ENCODE results near the gene MAGI1. TPM values are rescaled to one million over a fixed set of nuclear protein-coding genes. Genes with fewer than 3 reads are reported as not detected.

Gene MAGI1
- total RNA-seq, 1 donor from 2014 or later = 49.8 TPM

DNA sequence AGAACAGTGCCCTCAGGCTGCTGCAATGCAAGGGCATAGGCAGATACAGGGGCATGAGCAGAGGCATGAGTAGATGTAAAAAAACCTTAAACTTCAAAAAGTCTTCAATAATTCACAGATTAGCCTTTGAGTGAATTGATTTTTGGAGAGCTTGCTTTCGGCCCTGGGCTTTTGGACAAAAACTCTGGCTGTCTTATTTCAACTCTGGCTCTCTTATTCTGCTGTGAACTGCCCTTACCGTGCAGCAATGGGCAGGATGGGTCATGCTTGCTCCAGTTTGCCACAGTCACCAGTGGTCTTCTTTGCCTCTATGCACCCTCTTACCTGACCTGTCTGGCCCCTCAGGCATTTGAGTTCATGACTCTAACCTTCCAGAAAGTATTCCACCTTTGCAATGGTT, 555.7 kb downstream of the MAGI1 start:
- Mint-ChIP-seq H3K27ac (ENCODE audit: unreplicated experiment) (peak overlapping the region; percentile 35), H3K4me3 (no peak overlapping the region), H3K4me1 (peaks cover 60% of the 10 kb centered on the region), H3K27me3 (ENCODE audit: low read depth) (no peaks in the 10 kb centered on the region), H3K9me3 (no peaks in the 10 kb centered on the region), H3K36me3 (ENCODE audit: low read depth) (no peaks in the 10 kb centered on the region)
- TF ChIP-seq, protein P1, sequence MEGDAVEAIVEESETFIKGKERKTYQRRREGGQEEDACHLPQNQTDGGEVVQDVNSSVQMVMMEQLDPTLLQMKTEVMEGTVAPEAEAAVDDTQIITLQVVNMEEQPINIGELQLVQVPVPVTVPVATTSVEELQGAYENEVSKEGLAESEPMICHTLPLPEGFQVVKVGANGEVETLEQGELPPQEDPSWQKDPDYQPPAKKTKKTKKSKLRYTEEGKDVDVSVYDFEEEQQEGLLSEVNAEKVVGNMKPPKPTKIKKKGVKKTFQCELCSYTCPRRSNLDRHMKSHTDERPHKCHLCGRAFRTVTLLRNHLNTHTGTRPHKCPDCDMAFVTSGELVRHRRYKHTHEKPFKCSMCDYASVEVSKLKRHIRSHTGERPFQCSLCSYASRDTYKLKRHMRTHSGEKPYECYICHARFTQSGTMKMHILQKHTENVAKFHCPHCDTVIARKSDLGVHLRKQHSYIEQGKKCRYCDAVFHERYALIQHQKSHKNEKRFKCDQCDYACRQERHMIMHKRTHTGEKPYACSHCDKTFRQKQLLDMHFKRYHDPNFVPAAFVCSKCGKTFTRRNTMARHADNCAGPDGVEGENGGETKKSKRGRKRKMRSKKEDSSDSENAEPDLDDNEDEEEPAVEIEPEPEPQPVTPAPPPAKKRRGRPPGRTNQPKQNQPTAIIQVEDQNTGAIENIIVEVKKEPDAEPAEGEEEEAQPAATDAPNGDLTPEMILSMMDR (conservative IDR thresholded peaks at IDR 0.05) = no peak
- no peak for DNase-seq (ENCODE audit: low read depth, low spot score)

DNA sequence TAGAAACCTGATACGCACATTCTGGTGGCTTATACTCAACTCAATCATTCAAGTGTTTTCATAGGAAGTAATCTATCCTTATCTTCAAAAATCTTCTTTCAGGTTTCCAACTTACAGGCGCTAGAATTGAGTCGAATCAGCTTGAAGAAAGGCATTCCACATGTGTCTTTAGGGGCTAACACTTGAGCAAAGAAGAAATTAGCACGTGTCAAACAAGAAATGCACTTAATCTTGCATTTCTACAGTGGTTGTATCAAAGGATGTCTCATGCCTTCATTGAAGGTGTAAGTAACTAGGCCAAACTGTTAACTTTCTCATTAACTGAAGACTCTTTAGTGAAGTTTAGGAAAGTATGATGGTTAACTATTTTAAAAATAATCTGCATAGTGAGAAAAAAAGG, 557.6 kb downstream of the MAGI1 start:
- no peaks in the 10 kb centered on the region for H3K9me3 Mint-ChIP-seq
- DNase-seq (ENCODE audit: low read depth, low spot score) = no peak
- peaks cover 48% of the 10 kb centered on the region for H3K4me1 Mint-ChIP-seq
- H3K36me3 Mint-ChIP-seq (ENCODE audit: low read depth) = no peaks in the 10 kb centered on the region
- TF ChIP-seq, protein P1 (conservative IDR thresholded peaks at IDR 0.05) = no peak
- H3K27ac Mint-ChIP-seq (ENCODE audit: unreplicated experiment) = no peak overlapping the region
- no peaks in the 10 kb centered on the region for H3K27me3 Mint-ChIP-seq (ENCODE audit: low read depth)
- H3K4me3 Mint-ChIP-seq = no peak overlapping the region

DNA sequence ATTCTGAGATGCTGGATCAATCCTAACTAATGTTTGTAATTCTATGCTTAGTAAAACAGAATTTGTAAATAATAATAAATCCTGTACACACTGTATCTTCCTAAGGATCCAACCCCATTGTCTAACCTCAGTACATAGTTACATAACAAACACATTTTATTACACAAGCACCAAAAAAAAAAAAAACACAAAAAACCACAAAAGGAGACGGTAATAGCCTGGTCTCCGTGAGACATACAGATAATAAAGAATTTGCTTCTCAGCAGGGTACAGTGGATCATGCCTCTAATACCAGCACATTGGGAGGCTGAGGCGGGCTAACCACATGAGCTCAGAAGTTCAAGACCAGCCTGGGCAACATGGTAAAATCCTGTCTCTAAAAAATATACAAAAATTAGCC, 558.7 kb downstream of the MAGI1 start:
- no peak for DNase-seq (ENCODE audit: low read depth, low spot score)
- no peak overlapping the region for H3K27ac Mint-ChIP-seq (ENCODE audit: unreplicated experiment)
- no peaks in the 10 kb centered on the region for H3K36me3 Mint-ChIP-seq (ENCODE audit: low read depth)
- H3K9me3 Mint-ChIP-seq = no peaks in the 10 kb centered on the region
- peaks cover 38% of the 10 kb centered on the region for H3K4me1 Mint-ChIP-seq
- TF ChIP-seq, protein P1 (conservative IDR thresholded peaks at IDR 0.05) = no peak
- H3K27me3 Mint-ChIP-seq (ENCODE audit: low read depth) = no peaks in the 10 kb centered on the region
- no peak overlapping the region for H3K4me3 Mint-ChIP-seq

DNA sequence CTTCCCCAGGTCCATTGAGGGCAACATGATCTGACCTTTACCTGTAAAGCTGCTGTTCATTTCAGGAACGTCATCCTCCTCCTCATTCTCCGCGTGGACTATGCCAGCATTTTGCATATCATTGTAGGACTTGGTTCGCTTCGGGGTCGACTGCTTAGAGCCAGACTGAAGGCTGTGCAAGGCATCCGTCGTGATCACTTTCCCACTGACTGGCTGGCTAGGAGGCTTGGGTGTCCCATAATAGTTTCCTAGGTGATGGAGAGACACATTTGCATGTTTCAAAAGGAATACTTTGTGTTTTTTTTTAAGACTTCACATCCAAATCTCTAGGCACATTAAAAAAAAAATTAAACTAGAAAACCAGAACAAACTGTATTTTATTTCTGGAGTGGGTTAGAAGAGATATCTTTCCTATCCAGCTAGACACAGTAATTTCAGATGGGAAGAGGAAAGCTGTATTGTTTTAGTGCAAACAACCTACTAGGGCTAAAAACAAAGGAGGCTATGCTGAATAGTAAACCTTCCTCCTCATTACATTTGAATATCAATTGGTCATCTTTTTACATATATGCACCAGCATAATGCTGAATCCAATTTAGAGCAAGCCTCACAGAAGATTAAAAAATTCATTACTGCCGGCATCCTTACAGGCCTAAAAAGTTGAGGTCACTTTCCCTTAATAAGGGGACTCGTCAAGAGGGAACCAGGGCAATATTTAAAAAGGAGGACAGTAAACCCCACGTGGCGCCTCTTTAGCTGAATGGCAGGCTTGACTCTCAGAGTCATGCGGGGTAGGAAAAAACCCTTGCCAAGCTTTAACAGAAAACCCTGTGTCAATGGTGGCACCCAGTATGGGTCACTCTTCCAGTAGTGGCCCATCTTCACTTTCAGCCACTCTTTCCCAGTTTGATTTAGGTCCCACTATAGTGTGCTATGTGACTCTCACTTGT, 559.9 kb downstream of the MAGI1 start:
- H3K27me3 Mint-ChIP-seq (ENCODE audit: low read depth) = no peaks in the 10 kb centered on the region
- no peak for DNase-seq (ENCODE audit: low read depth, low spot score)
- H3K4me1 Mint-ChIP-seq = peaks cover 31% of the 10 kb centered on the region
- no peaks in the 10 kb centered on the region for H3K9me3 Mint-ChIP-seq
- peak overlapping the region; percentile 9 for H3K27ac Mint-ChIP-seq (ENCODE audit: unreplicated experiment)
- TF ChIP-seq, protein P1 (conservative IDR thresholded peaks at IDR 0.05) = no peak
- H3K36me3 Mint-ChIP-seq (ENCODE audit: low read depth) = no peaks in the 10 kb centered on the region
- no peak overlapping the region for H3K4me3 Mint-ChIP-seq

DNA sequence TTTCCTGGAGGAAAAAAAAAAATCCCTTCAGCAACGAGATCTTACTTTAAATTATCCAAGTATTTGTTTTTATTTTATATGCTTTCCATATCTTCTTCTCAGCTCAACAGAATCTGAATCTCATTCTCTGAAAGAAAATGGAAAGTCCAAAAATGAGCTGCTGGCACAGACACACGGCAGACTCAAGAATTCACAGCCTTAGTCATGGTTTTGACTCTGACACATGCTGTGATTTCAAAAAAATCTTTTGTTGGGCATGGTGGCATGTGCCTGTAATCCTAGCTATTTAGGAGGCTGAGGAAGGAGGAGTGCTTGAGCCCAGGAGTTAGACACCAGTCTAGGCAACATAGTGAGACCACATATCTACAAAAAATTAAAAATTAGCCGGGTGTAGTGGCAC, 565.0 kb downstream of the MAGI1 start:
- TF ChIP-seq, protein P1 (conservative IDR thresholded peaks at IDR 0.05) = no peak
- Mint-ChIP-seq H3K27me3 (ENCODE audit: low read depth) (no peaks in the 10 kb centered on the region), H3K9me3 (no peaks in the 10 kb centered on the region), H3K4me3 (no peak overlapping the region), H3K27ac (ENCODE audit: unreplicated experiment) (no peak overlapping the region), H3K4me1 (peaks cover 8% of the 10 kb centered on the region), H3K36me3 (ENCODE audit: low read depth) (peaks cover 6% of the 10 kb centered on the region)
- no peak for DNase-seq (ENCODE audit: low read depth, low spot score)

Measured in neural crest cell (in vitro differentiated cells).